Omental fat pad (tissue), 4 donors: ENCODE results near the gene RUVBL2. TPM values are rescaled to one million over a fixed set of nuclear protein-coding genes. Genes with fewer than 3 reads are reported as not detected.
A peak's percentile ranks its signal among the peaks of the same experiment; 100 is the strongest.
"Not testable (repeated sequence)": the region's sequence is repeated elsewhere in the genome, so short reads cannot be mapped to it uniquely, and the experiment has no call there.

ENCODE experiments used
- ATAC-seq: fragments of 150-250 bp; one replicate; pipeline ENCODE4 v1.9.1; 2016; ENCODE audit warnings: mild to moderate bottlenecking, moderate library complexity; ENCODE audit not compliant: low FRiP score
- DNase-seq: peaks from one replicate; pipeline ENCODE4 v3.0.0-alpha.2; 2019; ENCODE audit warnings: low spot score
- CTCF ChIP-seq, 3 donors: fragments of 450-650 bp; IDR thresholded peaks; one replicate each; pipeline ENCODE4 v1.5.1; 2016 to 2017; ENCODE audit warnings: antibody characterized with exemption in 3 of 3, mild to moderate bottlenecking in 3 of 3, moderate library complexity in 2 of 3
- total RNA-seq, 4 donors: library from RNA; depleted of rRNA; stranded (reverse); fragments of >200 nt; gene quantifications; one replicate each; pipeline ENCODE4 v1.1.0, GENCODE V29; 2016

RUVBL2 gene
- total RNA-seq, 4 donors from 2014 or later: 66.3 to 83.9 (median 72.4) TPM

DNA sequence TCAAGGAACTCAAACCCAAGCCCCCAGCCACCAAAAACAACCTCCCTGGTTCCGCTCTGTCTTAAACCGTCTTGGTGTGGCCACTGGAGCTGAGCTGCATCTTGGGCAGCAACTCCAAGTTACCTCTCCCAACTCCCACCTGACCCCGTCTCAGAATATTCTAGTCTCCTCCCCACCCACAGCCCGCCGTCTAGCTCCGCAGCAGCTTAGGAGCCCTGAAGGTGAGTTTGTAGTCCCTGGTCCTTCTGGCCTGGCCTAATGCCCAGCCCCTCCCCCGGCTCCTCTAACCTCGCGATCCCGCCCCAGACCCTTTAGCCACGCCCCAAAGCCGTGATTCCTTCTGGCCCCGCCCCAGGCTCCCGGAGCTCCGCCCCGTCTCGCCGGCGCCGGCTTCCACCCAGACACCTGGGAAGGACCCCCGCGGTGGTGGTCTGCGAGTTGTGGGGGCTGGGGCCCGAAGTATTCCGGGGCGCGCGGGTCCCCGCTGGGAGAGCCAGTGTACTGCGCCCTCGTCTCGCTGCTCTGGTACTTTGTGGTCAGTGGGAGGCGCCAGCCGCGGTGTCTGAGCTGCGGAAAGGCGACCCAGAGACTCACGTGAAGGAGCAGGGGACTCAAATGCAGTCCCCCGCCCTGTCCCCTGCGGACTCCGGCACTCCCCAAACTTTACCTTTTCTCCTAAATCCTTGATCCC is 25.7 kb downstream of the RUVBL2 start:
- no peak for TF ChIP-seq CTCF (IDR thresholded peaks at IDR 0.05)
- DNase-seq (peak; percentile 41), ATAC-seq (peak; percentile 49)

GRCh38 chr19:49020342-49020741 is 26.7 kb downstream of the RUVBL2 start:
- DNase-seq (no peak), ATAC-seq (no peak)
- TF ChIP-seq CTCF (IDR thresholded peaks at IDR 0.05): no peak

DNA sequence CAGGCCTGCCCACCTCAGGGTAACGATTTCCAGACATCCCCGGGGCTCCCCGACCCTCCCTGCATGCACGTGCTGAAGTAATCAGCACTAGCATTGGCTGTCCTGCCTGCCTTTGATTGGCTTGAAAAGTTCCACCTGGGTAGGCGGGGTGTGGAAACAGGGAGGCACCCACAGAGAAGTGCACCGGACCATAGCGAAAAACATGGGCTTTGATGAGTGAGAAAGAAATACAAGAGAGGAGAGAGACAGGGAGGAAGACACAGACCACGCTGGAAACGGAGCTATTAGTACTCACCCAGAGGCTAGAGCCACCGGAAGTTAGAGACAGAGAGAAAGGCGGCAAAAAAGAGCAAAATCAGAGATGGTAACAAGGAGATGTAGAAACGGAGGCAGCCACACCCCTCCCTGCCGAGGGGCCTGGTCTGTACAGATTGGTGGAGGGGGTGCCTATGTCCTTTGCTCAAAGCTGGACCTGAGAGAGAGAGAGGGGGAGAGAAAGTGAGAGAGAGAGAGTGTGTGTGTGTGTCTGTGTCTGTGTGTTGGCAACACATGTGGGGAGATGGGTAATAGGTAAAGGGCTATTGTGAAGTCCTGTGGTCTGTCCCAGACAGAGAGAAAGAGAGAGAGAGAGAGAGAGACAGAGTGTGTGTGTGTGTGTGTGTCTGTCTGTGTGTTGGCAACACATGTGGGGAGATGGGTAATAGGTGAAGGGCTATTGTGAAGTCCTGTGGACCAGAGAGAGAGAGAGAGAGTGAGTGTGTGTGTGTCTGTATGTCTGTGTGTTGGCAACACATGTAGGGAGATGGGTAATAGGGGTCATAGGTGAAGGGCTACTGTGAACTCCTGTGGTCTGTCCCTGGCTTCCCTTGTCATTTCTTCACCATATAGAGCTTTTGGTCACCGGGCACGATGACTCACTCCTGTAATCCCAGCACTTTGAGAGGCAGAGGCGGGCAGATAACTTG is 27.5 kb downstream of the RUVBL2 start:
- no peak for TF ChIP-seq CTCF (IDR thresholded peaks at IDR 0.05)
- ATAC-seq: no peak
- no peak for DNase-seq

- no peak for ATAC-seq
- TF ChIP-seq CTCF (IDR thresholded peaks at IDR 0.05): no peak
- no peak for DNase-seq
Observed at GRCh38 chr19:49022116-49022515, 28.4 kb downstream of the RUVBL2 start.

DNA sequence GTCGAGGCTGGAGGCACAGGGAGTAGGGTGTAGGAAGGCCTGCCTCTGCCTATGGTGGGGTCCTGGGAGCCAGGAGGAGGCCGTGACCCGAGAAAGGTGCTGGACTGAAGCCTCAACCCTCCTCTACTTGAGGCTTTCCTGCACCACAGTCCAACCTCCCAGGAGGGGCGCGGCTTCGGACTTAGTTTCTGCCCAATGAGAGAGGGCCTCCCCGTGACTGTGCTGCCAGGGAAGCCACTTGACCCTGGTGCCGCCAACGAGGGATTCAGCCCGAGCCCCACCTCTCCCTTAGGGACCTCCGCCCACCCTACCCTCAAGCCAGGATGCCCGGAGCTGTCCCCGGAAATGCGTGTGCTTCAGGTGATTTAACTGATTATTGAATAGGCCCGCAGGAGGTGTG is 30.5 kb downstream of the RUVBL2 start, which contains the start of gene CGB3:
TSS of gene CGB3 (minus strand) at position 101 of the 400 bp plus-strand sequence. CDS start 362 bp downstream, outside the sequence.
- not testable (repeated sequence) for ATAC-seq, DNase-seq

GRCh38 chr19:49025088-49025487 is 31.4 kb downstream of the RUVBL2 start:
- ATAC-seq, DNase-seq: not testable (repeated sequence)

- not testable (repeated sequence) for ATAC-seq, DNase-seq
Observed at GRCh38 chr19:49025599-49025998, 31.9 kb downstream of the RUVBL2 start.

DNA sequence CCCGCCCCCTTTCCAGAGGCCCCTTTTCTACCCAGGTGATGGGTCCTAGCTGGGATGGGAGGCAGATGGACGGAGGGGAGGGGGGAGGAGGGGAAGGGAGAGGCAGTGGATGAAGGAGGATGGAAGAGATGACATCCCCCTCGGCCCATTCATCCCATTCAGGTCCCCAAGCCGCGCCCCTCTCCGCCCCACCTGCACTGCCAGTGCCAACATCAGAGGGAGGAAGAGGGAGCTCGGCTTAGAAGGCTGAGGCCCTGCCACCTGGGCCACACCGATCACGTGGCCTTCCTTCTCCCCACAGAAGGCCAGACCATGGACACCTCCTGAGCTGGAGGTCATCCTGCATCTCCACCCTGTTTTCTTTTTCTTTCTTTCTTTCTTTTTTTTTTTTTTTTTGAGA is 35.0 kb downstream of the RUVBL2 start:
- not testable (repeated sequence) for ATAC-seq, DNase-seq

DNA sequence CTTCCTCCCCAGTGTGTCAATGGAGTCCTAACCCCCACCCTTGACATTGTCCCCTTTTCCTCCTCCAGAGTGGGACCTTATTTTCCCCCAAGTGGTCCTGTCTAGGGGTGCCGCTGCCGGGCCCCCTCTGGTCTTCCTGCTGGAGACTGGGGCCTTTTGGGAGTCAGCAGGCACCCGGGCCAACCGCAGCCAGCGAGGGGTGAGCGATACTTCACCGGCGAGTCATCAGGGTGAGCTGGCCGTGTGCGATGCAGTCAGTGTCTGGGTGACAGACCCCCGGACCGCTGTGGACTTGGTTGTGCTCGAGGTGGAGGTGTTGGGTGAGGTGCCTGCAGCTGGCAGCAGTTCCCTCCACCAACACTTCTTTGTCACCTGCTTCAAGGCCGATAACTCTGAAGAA is 36.1 kb downstream of the RUVBL2 start:
- not testable (repeated sequence) for ATAC-seq

GRCh38 chr19:49030323-49030722 is 36.6 kb downstream of the RUVBL2 start:
- ATAC-seq, DNase-seq: not testable (repeated sequence)

More for the DNA sequence above, 36.1 kb downstream of the RUVBL2 start:
- DNase-seq: not testable (repeated sequence)

- not testable (repeated sequence) for DNase-seq, ATAC-seq
Observed at GRCh38 chr19:49031642-49032301, 38.1 kb downstream of the RUVBL2 start, which contains the start of gene CGB2. Gene CGB2 (plus strand): TSS chr19:49031890. CDS start chr19:49032096, 206 bp downstream.

DNA sequence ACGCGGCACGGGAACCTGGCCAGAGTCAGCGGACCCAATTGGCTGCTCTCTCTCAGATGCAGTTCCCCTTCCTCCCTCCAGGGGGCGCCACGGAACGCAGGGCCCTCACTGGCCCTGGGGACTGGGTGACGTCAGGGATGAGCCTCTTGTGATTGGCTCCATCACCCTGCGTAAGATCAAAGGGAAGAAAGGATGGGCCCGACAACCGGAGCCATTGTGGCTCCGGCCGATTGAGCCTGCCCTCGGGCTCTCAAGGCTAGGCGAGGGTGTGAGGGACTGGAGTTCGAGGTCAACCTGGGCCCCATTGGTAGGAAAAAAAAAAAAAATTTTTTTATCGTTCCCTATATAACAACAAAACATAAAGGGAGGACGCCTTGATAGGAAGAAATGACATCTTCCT is 43.1 kb downstream of the RUVBL2 start, which contains the start of gene CGB1:
TSS of gene CGB1 (minus strand) at position 81 of the 400 bp plus-strand sequence. CDS start 184 bp downstream, outside the sequence.
- DNase-seq, ATAC-seq: not testable (repeated sequence)

- not testable (repeated sequence) for DNase-seq, ATAC-seq
Observed at GRCh38 chr19:49038111-49038510, 44.4 kb downstream of the RUVBL2 start.
